ENCODE data around the gene CDC45.

Gene CDC45

DNA sequence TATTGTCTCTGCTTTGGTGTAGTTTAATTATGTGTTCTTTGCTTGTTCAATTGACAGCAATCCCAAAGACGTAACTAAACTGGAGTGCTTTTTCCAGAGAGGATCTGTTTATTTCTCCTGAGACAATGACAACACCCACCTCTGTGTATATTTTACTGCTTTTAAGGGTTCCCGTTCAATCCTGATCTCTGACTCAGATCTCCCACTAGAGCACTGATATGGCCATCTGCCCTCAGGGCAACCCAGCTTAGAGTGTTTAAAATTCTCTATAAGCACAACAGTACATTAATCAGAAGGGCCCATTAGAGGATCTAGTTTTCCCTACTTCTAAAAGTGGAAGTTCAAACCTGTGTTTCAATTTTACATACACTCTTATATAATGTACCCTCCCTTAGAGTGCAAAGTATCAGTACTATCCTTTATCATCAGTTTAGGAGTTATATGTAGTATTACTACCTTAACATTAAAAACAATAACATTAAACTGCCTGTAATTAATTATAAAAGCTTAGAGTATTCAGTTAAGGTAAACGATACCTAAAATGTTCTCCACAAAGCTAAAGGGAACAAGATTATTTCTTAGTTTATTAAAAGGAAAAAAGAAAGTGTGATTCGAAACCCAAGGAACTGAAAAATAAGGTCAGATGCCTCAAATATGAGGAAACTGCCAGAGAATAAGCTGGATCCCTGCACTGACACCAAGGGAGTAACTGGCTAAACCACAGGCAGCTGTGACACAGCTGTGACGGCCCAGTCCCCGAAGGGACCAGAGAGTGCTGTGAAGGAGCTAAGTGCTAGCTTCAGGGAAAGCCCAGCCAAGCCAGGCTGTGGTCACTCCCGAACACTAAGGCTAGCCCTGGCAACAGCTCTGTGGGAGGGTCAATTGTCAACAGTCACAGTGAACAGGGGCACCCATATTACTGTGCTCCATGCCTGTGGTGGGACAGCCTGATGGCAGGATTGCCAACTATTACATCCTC is 15.9 kb upstream of the CDC45 start:
- H3K4me3 ChIP-seq (ENCODE audit: low read depth, low read length) = no peak overlapping the region
- TF ChIP-seq, protein P1, sequence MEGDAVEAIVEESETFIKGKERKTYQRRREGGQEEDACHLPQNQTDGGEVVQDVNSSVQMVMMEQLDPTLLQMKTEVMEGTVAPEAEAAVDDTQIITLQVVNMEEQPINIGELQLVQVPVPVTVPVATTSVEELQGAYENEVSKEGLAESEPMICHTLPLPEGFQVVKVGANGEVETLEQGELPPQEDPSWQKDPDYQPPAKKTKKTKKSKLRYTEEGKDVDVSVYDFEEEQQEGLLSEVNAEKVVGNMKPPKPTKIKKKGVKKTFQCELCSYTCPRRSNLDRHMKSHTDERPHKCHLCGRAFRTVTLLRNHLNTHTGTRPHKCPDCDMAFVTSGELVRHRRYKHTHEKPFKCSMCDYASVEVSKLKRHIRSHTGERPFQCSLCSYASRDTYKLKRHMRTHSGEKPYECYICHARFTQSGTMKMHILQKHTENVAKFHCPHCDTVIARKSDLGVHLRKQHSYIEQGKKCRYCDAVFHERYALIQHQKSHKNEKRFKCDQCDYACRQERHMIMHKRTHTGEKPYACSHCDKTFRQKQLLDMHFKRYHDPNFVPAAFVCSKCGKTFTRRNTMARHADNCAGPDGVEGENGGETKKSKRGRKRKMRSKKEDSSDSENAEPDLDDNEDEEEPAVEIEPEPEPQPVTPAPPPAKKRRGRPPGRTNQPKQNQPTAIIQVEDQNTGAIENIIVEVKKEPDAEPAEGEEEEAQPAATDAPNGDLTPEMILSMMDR (IDR thresholded peaks at IDR 0.05; ENCODE audit: low read depth, low read length) = no peak
- in situ Hi-C loops (cut with HindIII; ENCODE audit: low sequenced_read_pairs) = no loop called here
- peak; percentile 9 for DNase-seq (ENCODE audit: low read depth, low spot score)

- in situ Hi-C loops (cut with HindIII; ENCODE audit: low sequenced_read_pairs) = no loop called here
- TF ChIP-seq, protein P1 (IDR thresholded peaks at IDR 0.05; ENCODE audit: low read depth, low read length) = no peak
- DNase-seq (ENCODE audit: low read depth, low spot score) = no peak
- H3K4me3 ChIP-seq (ENCODE audit: low read depth, low read length) = no peak overlapping the region
Measured at GRCh38 chr22:19464546-19464945, 15.2 kb upstream of the CDC45 start.

GRCh38 chr22:19464975-19465374 is 14.7 kb upstream of the CDC45 start:
- no peak overlapping the region for H3K4me3 ChIP-seq (ENCODE audit: low read depth, low read length)
- TF ChIP-seq, protein P1 (IDR thresholded peaks at IDR 0.05; ENCODE audit: low read depth, low read length) = no peak
- DNase-seq (ENCODE audit: low read depth, low spot score) = no peak
- in situ Hi-C loops (cut with HindIII; ENCODE audit: low sequenced_read_pairs) = no loop called here

- TF ChIP-seq, protein P1 (IDR thresholded peaks at IDR 0.05; ENCODE audit: low read depth, low read length) = no peak
- no peak for DNase-seq (ENCODE audit: low read depth, low spot score)
- no peak overlapping the region for H3K4me3 ChIP-seq (ENCODE audit: low read depth, low read length)
- in situ Hi-C loops (cut with HindIII; ENCODE audit: low sequenced_read_pairs) = no loop called here
Measured at GRCh38 chr22:19466126-19466716, 13.5 kb upstream of the CDC45 start.

DNA sequence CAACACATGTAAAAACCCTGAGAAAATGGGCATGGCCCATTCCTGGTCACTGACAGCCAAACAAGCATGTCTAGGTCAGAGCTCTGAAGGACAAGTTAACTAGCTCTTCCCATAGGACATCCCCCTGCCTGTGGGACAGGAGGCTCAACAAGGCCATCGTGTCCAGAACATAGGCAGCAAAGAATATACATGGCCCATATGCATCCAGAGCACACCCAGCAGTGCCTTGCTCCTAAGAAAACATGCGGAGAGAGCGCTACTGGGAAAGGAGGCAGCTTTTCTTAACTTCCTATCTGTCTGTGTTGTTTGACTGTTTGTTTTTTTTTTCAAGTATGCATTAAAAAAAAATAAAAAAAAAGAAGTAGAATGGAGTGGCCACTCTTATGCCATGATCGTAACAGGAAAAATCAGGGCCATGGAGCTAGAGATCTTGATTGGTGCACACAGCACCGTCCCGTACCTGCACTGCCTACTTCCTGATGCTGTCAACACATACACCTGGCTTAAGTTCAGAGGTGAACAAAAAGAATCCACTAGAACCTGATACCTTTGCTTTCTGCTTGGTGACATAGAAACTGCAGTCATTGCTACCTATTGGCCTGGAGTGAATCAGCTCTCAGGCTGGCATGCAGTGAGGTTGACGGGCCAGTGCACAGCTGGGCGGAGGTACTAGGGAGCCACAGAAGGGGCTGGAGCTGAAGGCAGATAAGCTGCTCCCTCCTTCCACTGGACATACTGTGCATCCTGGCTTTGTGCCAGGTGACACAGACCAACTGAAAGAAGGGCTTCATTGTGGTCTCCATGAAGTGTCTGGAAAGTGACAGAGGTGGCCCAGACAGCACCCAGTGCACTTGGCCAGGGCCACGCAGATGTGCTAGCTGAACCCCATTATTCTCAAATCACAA is 12.6 kb upstream of the CDC45 start:
- TF ChIP-seq, protein P1 (IDR thresholded peaks at IDR 0.05; ENCODE audit: low read depth, low read length) = no peak
- no peak overlapping the region for H3K4me3 ChIP-seq (ENCODE audit: low read depth, low read length)
- in situ Hi-C loops (cut with HindIII; ENCODE audit: low sequenced_read_pairs) = no loop called here
- no peak for DNase-seq (ENCODE audit: low read depth, low spot score)

DNA sequence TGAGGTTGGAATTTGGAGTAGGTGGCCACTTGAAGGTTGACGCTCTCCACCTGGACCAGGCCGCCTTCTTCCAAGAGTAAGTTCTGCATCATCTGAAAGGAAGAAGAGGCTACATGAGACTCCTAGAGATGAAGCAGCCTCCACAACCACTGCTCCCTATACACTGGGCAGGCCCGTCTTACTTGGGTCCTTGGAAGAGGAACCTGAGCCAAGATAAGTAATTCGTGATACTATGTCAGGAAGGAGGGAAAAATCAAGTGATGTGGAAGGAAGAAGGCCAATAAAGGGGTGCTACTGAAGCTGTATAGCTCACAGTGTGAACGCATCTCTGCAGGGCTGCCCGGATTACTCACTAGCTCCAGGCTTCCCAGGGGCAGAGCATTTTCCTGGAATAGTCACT is 11.8 kb upstream of the CDC45 start:
- in situ Hi-C loops (cut with HindIII; ENCODE audit: low sequenced_read_pairs) = no loop called here
- TF ChIP-seq, protein P1 (IDR thresholded peaks at IDR 0.05; ENCODE audit: low read depth, low read length) = no peak
- H3K4me3 ChIP-seq (ENCODE audit: low read depth, low read length) = no peak overlapping the region
- DNase-seq (ENCODE audit: low read depth, low spot score) = no peak

Data from astrocyte of the spinal cord (primary cell).